SK-N-SH (cell line): Measurements from ENCODE around the gene ELMOD1.

ENCODE experiments used
- CTCF ChIP-seq: fragments of 200-600 bp; sonication (generic); IDR thresholded peaks from 2 replicates; pipeline ENCODE4 v1.6.1; 2017; ENCODE audit warnings: antibody characterized with exemption, mild to moderate bottlenecking, moderate library complexity
- ELF1 ChIP-seq: IDR thresholded peaks from 2 replicates; pipeline ENCODE4 v1.4.0; 2012
- EZH2phosphoT487 ChIP-seq: fragments of 200-600 bp; sonication (generic); IDR thresholded peaks from 2 replicates; pipeline ENCODE4 v1.6.1; 2017; ENCODE audit warnings: low read depth, mixed run types, mild to moderate bottlenecking, antibody characterized with exemption, moderate library complexity, borderline replicate concordance
- FOXM1 ChIP-seq: IDR thresholded peaks from 2 replicates; pipeline ENCODE4 v1.4.0; 2012; ENCODE audit warnings: low read depth, mild to moderate bottlenecking
- GATA2 ChIP-seq: sonication (generic); formaldehyde crosslinking; IDR thresholded peaks from 2 replicates; pipeline ENCODE4 v1.5.0; 2020; ENCODE audit warnings: mild to moderate bottlenecking, missing genetic modification reagents
- JUND ChIP-seq: IDR thresholded peaks from 2 replicates; pipeline ENCODE4 v1.4.0; 2012
- MXI1 ChIP-seq: IDR thresholded peaks from 2 replicates; pipeline ENCODE4 v1.6.1; 2012; ENCODE audit warnings: mild to moderate bottlenecking, low read depth, low read length, improper control_type of control experiment
- REST ChIP-seq: IDR thresholded peaks from 2 replicates; pipeline ENCODE4 v1.6.1; 2012; ENCODE audit warnings: mild to moderate bottlenecking, low read depth, low read length, moderate library complexity
- RFX5 ChIP-seq: IDR thresholded peaks from 2 replicates; pipeline ENCODE4 v1.6.1; 2012; ENCODE audit warnings: mild to moderate bottlenecking, improper control_type of control experiment, low read length
- TAF1 ChIP-seq: IDR thresholded peaks from 2 replicates; pipeline ENCODE4 v1.6.1; 2012; ENCODE audit warnings: low read depth, mild to moderate bottlenecking, low read length, moderate library complexity, borderline replicate concordance
- TCF12 ChIP-seq: IDR thresholded peaks from 2 replicates; pipeline ENCODE4 v1.4.0; 2012
- TF ChIP-seq, protein P1 (sequence below): fragments of 150-350 bp; IDR thresholded peaks from 2 replicates; pipeline ENCODE4 v1.6.1; 2017; ENCODE audit warnings: antibody characterized with exemption, low read length, low read depth, borderline replicate concordance

GRCh38 chr11:107651672-107652071, 60.7 kb downstream of the ELMOD1 start:
- TF ChIP-seq CTCF (peak; percentile 20; the same call in 1 of the 2 replicates), JUND (no peak), TAF1 (no peak), GATA2 (CRISPR knock-in tag) (no peak), REST (no peak), ELF1 (no peak), RFX5 (no peak), TCF12 (no peak), FOXM1 (no peak), EZH2phosphoT487 (no peak), MXI1 (no peak)
- TF ChIP-seq, protein P1, sequence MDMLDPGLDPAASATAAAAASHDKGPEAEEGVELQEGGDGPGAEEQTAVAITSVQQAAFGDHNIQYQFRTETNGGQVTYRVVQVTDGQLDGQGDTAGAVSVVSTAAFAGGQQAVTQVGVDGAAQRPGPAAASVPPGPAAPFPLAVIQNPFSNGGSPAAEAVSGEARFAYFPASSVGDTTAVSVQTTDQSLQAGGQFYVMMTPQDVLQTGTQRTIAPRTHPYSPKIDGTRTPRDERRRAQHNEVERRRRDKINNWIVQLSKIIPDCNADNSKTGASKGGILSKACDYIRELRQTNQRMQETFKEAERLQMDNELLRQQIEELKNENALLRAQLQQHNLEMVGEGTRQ: no peak
